ENCODE data around the gene AGAP6. TPM values are rescaled to one million over a fixed set of nuclear protein-coding genes. Genes with fewer than 3 reads are reported as not detected.
"Not testable (repeated sequence)": the region's sequence is repeated elsewhere in the genome, so short reads cannot be mapped to it uniquely, and the experiment has no call there.

AGAP6 gene
- total RNA-seq, 1 donor from 2014 or later = 12.0 TPM

GRCh38 chr10:49995321-49995720, 7.1 kb downstream of the AGAP6 start:
- H3K9me3 ChIP-seq; H3K4me1 ChIP-seq; intact Hi-C loops (cut with DNase I); H3K36me3 ChIP-seq; H3K4me3 ChIP-seq; H3K27ac ChIP-seq; H3K27me3 ChIP-seq; DNase-seq (ENCODE audit: extremely low spot score in 2 of 2): not testable (repeated sequence)

GRCh38 chr10:50014024-50014423, 25.8 kb downstream of the AGAP6 start:
- H3K27me3 ChIP-seq; H3K4me1 ChIP-seq; H3K27ac ChIP-seq; intact Hi-C loops (cut with DNase I); H3K36me3 ChIP-seq; H3K9me3 ChIP-seq; H3K4me3 ChIP-seq; DNase-seq (ENCODE audit: extremely low spot score in 2 of 2): not testable (repeated sequence)

GRCh38 chr10:50015596-50016220, 27.5 kb downstream of the AGAP6 start:
- H3K4me3 ChIP-seq; H3K9me3 ChIP-seq; H3K4me1 ChIP-seq; H3K27me3 ChIP-seq; intact Hi-C loops (cut with DNase I); H3K27ac ChIP-seq; H3K36me3 ChIP-seq; DNase-seq (ENCODE audit: extremely low spot score in 2 of 2): not testable (repeated sequence)

- DNase-seq (ENCODE audit: extremely low spot score in 2 of 2); H3K36me3 ChIP-seq; H3K9me3 ChIP-seq; H3K27ac ChIP-seq; H3K27me3 ChIP-seq; H3K4me3 ChIP-seq; H3K4me1 ChIP-seq; intact Hi-C loops (cut with DNase I): not testable (repeated sequence)
Measured at GRCh38 chr10:50016926-50017325, 28.7 kb downstream of the AGAP6 start.

GRCh38 chr10:50017646-50018045, 29.4 kb downstream of the AGAP6 start:
- H3K36me3 ChIP-seq; intact Hi-C loops (cut with DNase I); H3K27ac ChIP-seq; H3K9me3 ChIP-seq; H3K4me3 ChIP-seq; H3K27me3 ChIP-seq; H3K4me1 ChIP-seq; DNase-seq (ENCODE audit: extremely low spot score in 2 of 2): not testable (repeated sequence)

- H3K4me1 ChIP-seq; H3K9me3 ChIP-seq; H3K27ac ChIP-seq; H3K4me3 ChIP-seq; H3K36me3 ChIP-seq; H3K27me3 ChIP-seq; intact Hi-C loops (cut with DNase I); DNase-seq (ENCODE audit: extremely low spot score in 2 of 2): not testable (repeated sequence)
Measured at GRCh38 chr10:50019279-50019678, 31.1 kb downstream of the AGAP6 start.

- intact Hi-C loops (cut with DNase I); H3K4me3 ChIP-seq; H3K4me1 ChIP-seq; H3K36me3 ChIP-seq; H3K27me3 ChIP-seq; H3K27ac ChIP-seq; H3K9me3 ChIP-seq; DNase-seq (ENCODE audit: extremely low spot score in 2 of 2): not testable (repeated sequence)
Measured at GRCh38 chr10:50020451-50021024, 32.3 kb downstream of the AGAP6 start.

- Histone ChIP-seq H3K4me3 (no peak overlapping the region), H3K27me3 (no peaks in the 10 kb centered on the region), H3K9me3 (no peaks in the 10 kb centered on the region), H3K36me3 (no peaks in the 10 kb centered on the region), H3K27ac (no peak overlapping the region), H3K4me1 (no peaks in the 10 kb centered on the region)
- TF ChIP-seq POLR2AphosphoS5 (IDR thresholded peaks at IDR 0.05; ENCODE audit: insufficient read depth in 1 of 2, low read depth in 1 of 2) = no peak
- no peak for TF ChIP-seq POLR2A (IDR thresholded peaks at IDR 0.05)
- TF ChIP-seq CTCF (IDR thresholded peaks at IDR 0.05) = no peak
- intact Hi-C loops (cut with DNase I) = no loop called here
- DNase-seq (ENCODE audit: extremely low spot score in 2 of 2) = no peak
Measured at GRCh38 chr10:50021646-50022045, 33.4 kb downstream of the AGAP6 start.

GRCh38 chr10:50024716-50025383, 36.6 kb downstream of the AGAP6 start:
- H3K4me1 ChIP-seq; intact Hi-C loops (cut with DNase I); DNase-seq (ENCODE audit: extremely low spot score in 2 of 2); H3K27ac ChIP-seq; H3K9me3 ChIP-seq; H3K36me3 ChIP-seq; H3K4me3 ChIP-seq; H3K27me3 ChIP-seq: not testable (repeated sequence)
